SKM-1 (cell line): ENCODE measurements around the gene RRP9.

Experiments used
- DNase-seq: peaks from one replicate; lab custom pipeline; 2025; ENCODE audit not compliant: unreplicated experiment; lab: John Stamatoyannopoulos, UW

RRP9 gene

DNA sequence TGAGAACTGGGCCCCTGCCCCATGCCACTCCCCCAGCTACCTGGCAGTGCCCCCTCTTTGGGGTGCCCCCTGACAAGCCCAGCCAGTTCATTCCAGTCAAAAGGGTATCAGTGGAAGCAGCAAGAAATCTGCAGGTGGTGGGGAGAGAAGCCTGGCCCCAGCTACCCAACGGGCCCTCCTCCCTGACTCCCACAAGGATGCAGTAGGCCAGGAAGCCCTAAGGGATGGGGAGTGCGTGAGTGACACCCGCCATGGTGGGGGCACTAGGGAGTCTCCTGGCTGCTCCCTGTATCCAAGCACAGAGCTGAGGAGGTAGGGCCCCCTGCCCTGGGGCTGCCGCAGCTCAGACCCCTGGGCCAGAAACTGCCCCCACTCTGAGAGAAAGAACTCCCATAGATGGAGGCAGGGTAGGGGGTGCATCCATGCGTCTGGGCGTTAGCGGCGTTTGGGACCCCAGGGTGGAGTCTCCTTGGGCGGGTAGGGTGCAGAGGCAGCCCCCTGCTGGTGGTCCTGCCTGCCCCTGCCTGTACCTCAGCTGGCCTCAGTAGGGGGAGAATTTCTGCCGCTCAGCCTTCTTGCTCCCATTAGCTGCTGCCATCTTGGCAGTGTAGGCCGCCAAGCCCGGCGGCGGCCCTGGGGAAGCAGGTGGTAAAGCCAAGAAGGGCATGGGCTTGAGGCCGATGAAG is 16.0 kb upstream of the RRP9 start:
- no peak for DNase-seq

DNA sequence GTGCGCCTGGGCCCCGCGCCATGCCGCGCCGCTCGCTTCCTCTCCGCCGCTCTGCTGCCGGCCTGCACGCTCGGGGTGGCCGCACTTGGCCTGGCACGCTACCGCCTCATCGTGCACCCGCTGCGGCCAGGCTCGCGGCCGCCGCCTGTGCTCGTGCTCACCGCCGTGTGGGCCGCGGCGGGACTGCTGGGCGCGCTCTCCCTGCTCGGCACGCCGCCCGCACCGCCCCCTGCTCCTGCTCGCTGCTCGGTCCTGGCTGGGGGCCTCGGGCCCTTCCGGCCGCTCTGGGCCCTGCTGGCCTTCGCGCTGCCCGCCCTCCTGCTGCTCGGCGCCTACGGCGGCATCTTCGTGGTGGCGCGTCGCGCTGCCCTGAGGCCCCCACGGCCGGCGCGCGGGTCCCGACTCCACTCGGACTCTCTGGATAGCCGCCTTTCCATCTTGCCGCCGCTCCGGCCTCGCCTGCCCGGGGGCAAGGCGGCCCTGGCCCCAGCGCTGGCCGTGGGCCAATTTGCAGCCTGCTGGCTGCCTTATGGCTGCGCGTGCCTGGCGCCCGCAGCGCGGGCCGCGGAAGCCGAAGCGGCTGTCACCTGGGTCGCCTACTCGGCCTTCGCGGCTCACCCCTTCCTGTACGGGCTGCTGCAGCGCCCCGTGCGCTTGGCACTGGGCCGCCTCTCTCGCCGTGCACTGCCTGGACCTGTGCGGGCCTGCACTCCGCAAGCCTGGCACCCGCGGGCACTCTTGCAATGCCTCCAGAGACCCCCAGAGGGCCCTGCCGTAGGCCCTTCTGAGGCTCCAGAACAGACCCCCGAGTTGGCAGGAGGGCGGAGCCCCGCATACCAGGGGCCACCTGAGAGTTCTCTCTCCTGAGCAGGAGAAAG is 14.4 kb upstream of the RRP9 start:
- DNase-seq, result no peak

DNA sequence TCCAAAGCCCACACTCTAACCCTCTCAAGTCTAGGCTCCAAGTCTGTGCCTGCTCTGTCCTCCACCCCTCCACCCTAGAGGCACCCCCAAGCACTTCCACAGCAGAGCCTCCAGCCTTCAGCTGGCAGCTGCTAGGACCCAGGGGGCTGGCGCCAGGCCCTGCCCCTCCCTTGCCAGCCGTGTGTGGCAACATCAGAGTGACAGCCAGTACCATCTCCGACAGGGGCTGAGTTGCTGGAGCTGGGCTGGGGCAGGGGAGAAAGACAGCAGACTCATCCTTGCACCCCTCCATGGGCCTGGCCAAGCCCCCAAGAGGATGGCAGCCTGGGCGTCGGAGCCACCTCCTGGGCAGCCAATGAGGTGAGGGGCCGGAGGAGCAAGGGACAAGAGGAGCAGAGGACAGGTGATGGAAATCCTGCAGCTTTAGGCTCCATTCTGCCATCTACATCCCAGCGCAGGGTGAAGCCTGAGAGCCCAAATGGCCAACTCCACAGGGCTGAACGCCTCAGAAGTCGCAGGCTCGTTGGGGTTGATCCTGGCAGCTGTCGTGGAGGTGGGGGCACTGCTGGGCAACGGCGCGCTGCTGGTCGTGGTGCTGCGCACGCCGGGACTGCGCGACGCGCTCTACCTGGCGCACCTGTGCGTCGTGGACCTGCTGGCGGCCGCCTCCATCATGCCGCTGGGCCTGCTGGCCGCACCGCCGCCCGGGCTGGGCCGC is 13.6 kb upstream of the RRP9 start, which contains the start of gene GPR62:
Gene GPR62 (plus strand): TSS at position 207 of the 718 bp plus-strand sequence. CDS start 272 bp downstream, at position 479.
- DNase-seq, result no peak

GRCh38 chr3:51954713-51955112 is 13.0 kb upstream of the RRP9 start:
- no peak for DNase-seq

- DNase-seq, result peak; percentile 54
Observed at GRCh38 chr3:51954105-51954504, 12.4 kb upstream of the RRP9 start.

DNA sequence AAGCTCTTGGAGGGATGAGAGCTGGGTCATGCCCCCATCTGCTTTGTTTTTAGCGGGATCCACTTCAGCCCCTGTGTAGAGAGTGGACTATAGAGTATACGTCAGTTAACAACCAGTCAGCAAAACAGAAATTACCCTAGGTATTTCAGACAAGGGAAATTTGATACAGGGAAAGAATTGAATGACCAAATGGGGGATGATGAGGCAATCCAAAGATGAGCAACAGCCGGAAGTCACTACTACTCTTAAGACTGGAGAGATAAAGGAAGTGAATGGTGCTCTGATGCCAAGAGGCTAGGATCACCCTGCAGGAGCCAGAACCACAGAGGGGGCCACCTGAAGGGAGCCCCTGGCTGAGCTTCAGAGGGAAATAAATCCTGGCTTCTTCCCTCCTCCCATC is 11.7 kb upstream of the RRP9 start:
- DNase-seq, result peak; percentile 77

DNA sequence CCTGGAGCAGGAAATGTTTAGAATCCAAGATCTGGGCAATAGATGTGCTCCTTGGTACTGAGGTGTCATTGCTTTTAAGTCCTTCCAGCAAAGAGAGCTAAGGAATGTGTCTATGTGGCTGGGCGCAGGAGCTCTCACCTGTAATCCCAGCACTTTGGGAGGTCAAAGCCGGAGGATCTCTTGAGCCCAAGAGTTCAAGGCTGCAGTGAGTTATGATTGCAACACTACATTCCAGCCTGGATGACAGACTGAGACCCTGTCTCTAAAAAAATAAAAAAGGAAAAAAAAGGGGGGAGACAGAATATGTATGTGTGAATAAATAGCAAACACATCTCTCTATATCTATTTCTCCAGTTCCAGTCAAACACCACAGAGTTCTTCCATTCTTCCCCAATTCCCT is 9.2 kb upstream of the RRP9 start:
- no peak for DNase-seq

DNA sequence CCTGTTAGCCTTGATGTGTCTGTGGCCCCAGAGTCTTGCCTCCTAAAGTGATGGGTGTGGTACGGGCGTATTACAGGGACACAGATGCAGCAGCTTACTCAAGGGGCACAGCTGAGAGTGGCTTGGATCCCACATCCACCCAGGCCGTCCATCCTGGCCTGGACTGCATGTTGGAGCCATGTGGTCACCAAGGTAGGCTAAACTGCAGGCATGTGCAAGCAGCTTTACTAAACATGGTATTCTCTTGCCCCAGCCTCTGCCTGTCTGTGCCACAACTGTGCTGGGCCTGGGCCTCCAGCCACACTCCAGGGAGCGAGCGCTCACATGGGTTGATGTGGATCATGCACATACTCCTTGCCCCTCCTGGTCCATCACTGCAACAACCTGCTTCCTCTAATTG is 7.4 kb upstream of the RRP9 start:
- no peak for DNase-seq

DNA sequence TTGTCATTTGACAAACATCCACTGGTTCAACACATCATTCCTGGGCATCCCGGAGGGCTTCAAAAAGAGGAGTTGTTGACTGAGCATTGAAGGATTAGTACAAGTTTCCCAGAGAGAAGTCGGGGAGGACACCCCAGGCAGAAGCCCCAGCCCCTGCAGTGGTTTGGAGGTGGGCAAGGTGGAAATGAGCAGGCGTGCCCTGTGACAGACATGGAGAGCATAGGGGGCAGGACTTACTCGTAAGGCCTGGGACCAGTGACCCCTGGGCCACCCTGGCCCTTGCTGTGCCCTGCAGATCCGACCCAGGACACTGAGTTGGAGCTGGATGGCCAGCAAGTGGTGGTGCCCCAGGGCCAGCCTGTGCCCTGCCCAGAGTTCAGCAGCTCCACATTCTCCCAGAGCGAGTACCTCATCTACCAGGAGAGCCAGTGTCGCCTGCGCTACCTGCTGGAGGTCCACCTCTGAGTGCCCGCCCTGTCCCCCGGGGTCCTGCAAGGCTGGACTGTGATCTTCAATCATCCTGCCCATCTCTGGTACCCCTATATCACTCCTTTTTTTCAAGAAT is 6.4 kb upstream of the RRP9 start:
- DNase-seq, result no peak

GRCh38 chr3:51947215-51947900 is 5.7 kb upstream of the RRP9 start:
- no peak for DNase-seq

GRCh38 chr3:51946796-51947195 is 5.1 kb upstream of the RRP9 start:
- DNase-seq, result no peak

DNA sequence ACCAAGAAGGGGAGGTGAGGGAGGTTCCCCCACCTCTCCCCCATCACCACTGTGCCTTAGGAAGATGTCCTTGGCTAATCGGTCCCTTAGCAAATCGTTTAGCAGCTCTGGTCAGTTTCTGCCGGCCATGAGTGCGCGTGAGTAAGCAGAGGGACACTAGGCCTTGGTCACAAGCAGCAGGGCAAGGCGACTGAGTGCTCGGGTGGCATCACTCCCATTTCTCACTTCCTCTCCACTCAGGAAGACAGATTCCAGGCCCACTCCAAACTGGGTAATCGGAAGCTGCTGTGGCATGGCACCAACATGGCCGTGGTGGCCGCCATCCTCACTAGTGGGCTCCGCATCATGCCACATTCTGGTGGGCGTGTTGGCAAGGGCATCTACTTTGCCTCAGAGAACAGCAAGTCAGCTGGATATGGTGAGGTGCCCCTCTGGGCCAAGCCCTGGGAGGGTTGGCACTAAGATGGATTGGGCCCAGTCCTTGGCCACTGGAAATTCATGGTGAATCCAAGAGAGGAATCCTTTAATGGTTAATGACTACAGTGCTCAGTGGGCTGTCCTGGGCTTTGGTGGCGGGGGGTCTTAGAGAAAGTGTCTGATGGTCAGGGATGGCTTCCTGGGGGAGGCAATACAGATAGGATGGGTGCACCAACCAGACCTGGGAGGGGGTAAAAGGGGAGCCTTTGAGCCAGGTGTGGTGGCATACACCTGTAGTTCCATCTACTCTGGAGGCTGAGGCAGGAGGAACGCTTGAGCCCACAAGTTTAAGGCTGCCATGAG is 4.4 kb upstream of the RRP9 start:
- no peak for DNase-seq

- no peak for DNase-seq
Observed at GRCh38 chr3:51945031-51945840, 3.5 kb upstream of the RRP9 start.

DNA sequence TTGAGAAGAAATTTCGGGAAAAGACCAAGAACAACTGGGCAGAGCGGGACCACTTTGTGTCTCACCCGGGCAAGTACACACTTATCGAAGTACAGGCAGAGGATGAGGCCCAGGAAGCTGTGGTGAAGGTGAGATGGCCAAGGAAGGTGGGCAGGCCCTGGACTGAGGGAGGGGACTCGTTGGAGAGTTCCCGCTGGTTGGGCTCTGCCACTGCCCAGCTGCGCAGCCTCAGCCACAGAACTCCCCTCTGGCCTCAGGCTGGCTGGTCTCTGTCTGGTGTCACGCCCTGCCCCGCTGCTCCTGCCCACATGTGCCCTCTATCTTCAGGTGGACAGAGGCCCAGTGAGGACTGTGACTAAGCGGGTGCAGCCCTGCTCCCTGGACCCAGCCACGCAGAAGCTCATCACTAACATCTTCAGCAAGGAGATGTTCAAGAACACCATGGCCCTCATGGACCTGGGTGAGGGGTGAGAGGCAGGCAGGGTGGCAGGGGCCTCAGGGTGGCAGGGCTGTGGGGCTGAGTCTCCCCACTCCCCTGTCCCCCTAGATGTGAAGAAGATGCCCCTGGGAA is 2.8 kb upstream of the RRP9 start:
- DNase-seq, result no peak

GRCh38 chr3:51943451-51944391 is 2.0 kb upstream of the RRP9 start:
- no peak for DNase-seq

GRCh38 chr3:51942603-51943450 is 1.1 kb upstream of the RRP9 start:
- DNase-seq, result no peak

GRCh38 chr3:51941463-51941797 is 274 bp downstream of the RRP9 start:
- no peak for DNase-seq
